Activated gamma-delta T cell (primary cell): ENCODE data around the gene LTBP1.

Source experiments
- DNase-seq: peaks from one replicate; lab custom pipeline; 2025; lab: John Stamatoyannopoulos, UW

Gene LTBP1

GRCh38 chr2:33314541-33314940 lies 367.8 kb downstream of the LTBP1 start:
- DNase-seq, result no peak

- no peak for DNase-seq
Measured at GRCh38 chr2:33316328-33316727, 369.6 kb downstream of the LTBP1 start.

- no peak for DNase-seq
Measured at GRCh38 chr2:33317369-33318007, 370.7 kb downstream of the LTBP1 start.

- DNase-seq, result no peak
Measured at GRCh38 chr2:33318456-33318855, 371.7 kb downstream of the LTBP1 start.

- DNase-seq, result no peak
Measured at GRCh38 chr2:33320573-33320972, 373.8 kb downstream of the LTBP1 start.

- no peak for DNase-seq
Measured at GRCh38 chr2:33321236-33321771, 374.6 kb downstream of the LTBP1 start.

- DNase-seq, result no peak
Measured at GRCh38 chr2:33321876-33322483, 375.2 kb downstream of the LTBP1 start.

GRCh38 chr2:33322612-33323011 lies 375.9 kb downstream of the LTBP1 start:
- DNase-seq, result no peak

- no peak for DNase-seq
Measured at GRCh38 chr2:33323957-33324356, 377.2 kb downstream of the LTBP1 start.

- DNase-seq, result no peak
Measured at GRCh38 chr2:33326100-33326499, 379.3 kb downstream of the LTBP1 start.

- DNase-seq, result no peak
Measured at GRCh38 chr2:33333433-33333832, 386.7 kb downstream of the LTBP1 start.

GRCh38 chr2:33334083-33334482 lies 387.3 kb downstream of the LTBP1 start:
- no peak for DNase-seq

GRCh38 chr2:33335516-33335915 lies 388.8 kb downstream of the LTBP1 start:
- no peak for DNase-seq

GRCh38 chr2:33336036-33336625 lies 389.4 kb downstream of the LTBP1 start:
- no peak for DNase-seq

- no peak for DNase-seq
Measured at GRCh38 chr2:33337385-33337960, 390.7 kb downstream of the LTBP1 start.

GRCh38 chr2:33337981-33338380 lies 391.2 kb downstream of the LTBP1 start:
- DNase-seq, result no peak

- DNase-seq, result no peak
Measured at GRCh38 chr2:33339269-33339668, 392.5 kb downstream of the LTBP1 start.

- DNase-seq, result no peak
Measured at GRCh38 chr2:33340280-33340679, 393.5 kb downstream of the LTBP1 start.

- DNase-seq, result no peak
Measured at GRCh38 chr2:33342171-33342570, 395.4 kb downstream of the LTBP1 start.

GRCh38 chr2:33342705-33343104 lies 396.0 kb downstream of the LTBP1 start:
- no peak for DNase-seq

- no peak for DNase-seq
Measured at GRCh38 chr2:33343387-33343895, 396.7 kb downstream of the LTBP1 start.

GRCh38 chr2:33344230-33344629 lies 397.5 kb downstream of the LTBP1 start:
- no peak for DNase-seq

GRCh38 chr2:33347856-33348255 lies 401.1 kb downstream of the LTBP1 start:
- no peak for DNase-seq
